IPS DF 6.9 (cell line): Measurements from ENCODE around the gene ZNF722.
"Not testable (repeated sequence)": the region's sequence is repeated elsewhere in the genome, so short reads cannot be mapped to it uniquely, and the experiment has no call there.

Source experiments
- DNase-seq: peaks from one replicate; pipeline ENCODE4 v3.0.0-alpha.2; 2013; ENCODE audit warnings: low read depth, low spot score
- H3K27ac ChIP-seq: one replicate; pipeline ENCODE4 v1.5.1; 2013; ENCODE audit warnings: low read length, control low read depth
- H3K27me3 ChIP-seq: 2 replicates; pipeline ENCODE4 v1.6.1; 2013; ENCODE audit warnings: mild to moderate bottlenecking, low read length; ENCODE audit not compliant: control insufficient read depth, insufficient read depth
- H3K36me3 ChIP-seq: 2 replicates; pipeline ENCODE4 v1.6.1; 2013; ENCODE audit warnings: low read length; ENCODE audit not compliant: control insufficient read depth, insufficient read depth
- H3K4me1 ChIP-seq: 2 replicates; pipeline ENCODE4 v1.6.1; 2013; ENCODE audit warnings: low read length; ENCODE audit not compliant: control insufficient read depth, insufficient read depth
- H3K4me3 ChIP-seq: 2 replicates; pipeline ENCODE4 v1.5.1; 2013; ENCODE audit warnings: mild to moderate bottlenecking, low read length
- H3K9me3 ChIP-seq: 2 replicates; pipeline ENCODE4 v1.6.1; 2013; ENCODE audit warnings: low read length, inconsistent platforms; ENCODE audit not compliant: control insufficient read depth, insufficient read depth
- WGBS: extraction: QIAGEN DNeasy Blood & Tissue Kit; methylation state at CpG from one replicate; pipeline ENCODE4 v1.1.7; 2013; ENCODE audit warnings: mixed read lengths, missing lambda C conversion rate; ENCODE audit not compliant: insufficient read length, insufficient coverage; 5-methylcytosine and 5-hydroxymethylcytosine counted together

The ZNF722 gene

GRCh38 chr7:63998549-63998948 is at the start of gene ZNF722:
ZNF722 (plus strand) TSS chr7:63998849; CDS start chr7:63998962, 113 bp downstream.
- whole genome bisulfite sequencing = no CpG with 5 or more reads among the region's 10 CpGs
- Histone ChIP-seq H3K27me3 (no peaks in the 10 kb centered on the region), H3K27ac (no peak within 1 kb of the TSS), H3K9me3 (peaks cover 1% of the 10 kb centered on the region; the same call in 1 of the 2 replicates), H3K4me1 (no peaks in the 10 kb centered on the region), H3K36me3 (no peaks in the 10 kb centered on the region), H3K4me3 (no peak within 1 kb of the TSS)
- no peak for DNase-seq

- no peaks in the 10 kb centered on the region for H3K4me1 ChIP-seq
- H3K27me3 ChIP-seq = no peaks in the 10 kb centered on the region
- no peaks in the 10 kb centered on the region for H3K36me3 ChIP-seq
- H3K4me3 ChIP-seq = no peak overlapping the region
- H3K27ac ChIP-seq = no peak overlapping the region
- no CpG with 5 or more reads among the region's 2 CpGs for WGBS
- H3K9me3 ChIP-seq = peaks cover 12% of the 10 kb centered on the region
- DNase-seq = no peak
These were observed 45.5 kb upstream of the ZNF722 start for GRCh38 chr7:63953181-63953580.

- Histone ChIP-seq H3K4me1 (no peaks in the 10 kb centered on the region), H3K36me3 (no peaks in the 10 kb centered on the region), H3K27me3 (no peaks in the 10 kb centered on the region), H3K9me3 (peaks cover 1% of the 10 kb centered on the region; the same call in 1 of the 2 replicates), H3K27ac (no peak overlapping the region), H3K4me3 (no peak overlapping the region)
- DNase-seq = no peak
These were observed 30.0 kb upstream of the ZNF722 start for GRCh38 chr7:63968629-63969028.

GRCh38 chr7:64015496-64015895 is 16.8 kb downstream of the ZNF722 start:
- no CpG with 5 or more reads among the region's 2 CpGs for WGBS
- not testable (repeated sequence) for H3K27me3 ChIP-seq, DNase-seq, H3K4me3 ChIP-seq, H3K36me3 ChIP-seq, H3K4me1 ChIP-seq, H3K27ac ChIP-seq, H3K9me3 ChIP-seq

- no peak overlapping the region for H3K4me3 ChIP-seq
- no peak overlapping the region for H3K27ac ChIP-seq
- H3K4me1 ChIP-seq = no peaks in the 10 kb centered on the region
- H3K9me3 ChIP-seq = peaks cover 18% of the 10 kb centered on the region
- no peaks in the 10 kb centered on the region for H3K27me3 ChIP-seq
- DNase-seq = no peak
- H3K36me3 ChIP-seq = no peaks in the 10 kb centered on the region
- WGBS = no CpG with 5 or more reads among the region's 3 CpGs
These were observed 36.7 kb downstream of the ZNF722 start for GRCh38 chr7:64035388-64035787.

GRCh38 chr7:64037095-64037494 is 38.4 kb downstream of the ZNF722 start:
- no peaks in the 10 kb centered on the region for H3K4me1 ChIP-seq
- no peak overlapping the region for H3K4me3 ChIP-seq
- H3K27ac ChIP-seq = no peak overlapping the region
- H3K27me3 ChIP-seq = no peaks in the 10 kb centered on the region
- no peak for DNase-seq
- H3K9me3 ChIP-seq = peaks cover 16% of the 10 kb centered on the region
- no peaks in the 10 kb centered on the region for H3K36me3 ChIP-seq
- no CpG with 5 or more reads among the region's 21 CpGs for WGBS

GRCh38 chr7:64045301-64046040 is 46.8 kb downstream of the ZNF722 start, which contains the start of gene ZNF727:
ZNF727 (plus strand) TSS chr7:64045434; CDS start chr7:64045622, 188 bp downstream.
- H3K36me3 ChIP-seq = no peaks in the 10 kb centered on the region
- DNase-seq = no peak
- H3K9me3 ChIP-seq = peaks cover 16% of the 10 kb centered on the region
- H3K27ac ChIP-seq = no peak within 1 kb of the TSS
- no peaks in the 10 kb centered on the region for H3K27me3 ChIP-seq
- H3K4me1 ChIP-seq = no peaks in the 10 kb centered on the region
- H3K4me3 ChIP-seq = no peak within 1 kb of the TSS
- WGBS = no CpG with 5 or more reads among the region's 33 CpGs

- Histone ChIP-seq H3K4me3 (no peak overlapping the region), H3K27me3 (no peaks in the 10 kb centered on the region), H3K4me1 (no peaks in the 10 kb centered on the region), H3K36me3 (no peaks in the 10 kb centered on the region), H3K27ac (no peak overlapping the region), H3K9me3 (peaks cover 16% of the 10 kb centered on the region)
- DNase-seq = no peak
- no CpG with 5 or more reads among the region's 12 CpGs for WGBS
These were observed 47.4 kb downstream of the ZNF722 start for GRCh38 chr7:64046041-64046389.
